WTC11 (cell line): ENCODE measurements around the gene ROBO1. TPM values are rescaled to one million over a fixed set of nuclear protein-coding genes. Genes with fewer than 3 reads are reported as not detected.

Experiments used
- ATAC-seq: fragments of 200-7000 bp; cut with Tn5 transposase; 2 replicates; pipeline ENCODE4 v1.10.0; 2021; ENCODE audit warnings: mild to moderate bottlenecking, moderate library complexity
- CTCF ChIA-PET: fragments of 300-600 bp; sonication (Branson Sonifier 250); formaldehyde crosslinking; loops from one replicate; lab custom pipeline; 2021; ENCODE audit warnings: antibody characterized with exemption; lab: Charles Lee
- POLR2A ChIA-PET: fragments of 350-600 bp; sonication (Branson Sonifier 250); formaldehyde crosslinking; loops from one replicate; lab custom pipeline; 2021; ENCODE audit warnings: antibody characterized with exemption; lab: Charles Lee
- DNase-seq: peaks from one replicate; pipeline ENCODE4 v3.0.0; 2021; ENCODE audit warnings: low spot score
- H3K27ac Mint-ChIP-seq: 2 replicates; pipeline ENCODE4 v1.8.0; 2021; ENCODE audit warnings: mixed read lengths
- H3K27me3 Mint-ChIP-seq: 2 replicates; pipeline ENCODE4 v1.8.0; 2021; ENCODE audit warnings: low read depth, mild to moderate bottlenecking, moderate library complexity, mixed read lengths
- H3K36me3 Mint-ChIP-seq: 2 replicates; pipeline ENCODE4 v1.8.0; 2021; ENCODE audit warnings: mixed read lengths
- H3K4me1 Mint-ChIP-seq: 2 replicates; pipeline ENCODE4 v1.8.0; 2022; ENCODE audit warnings: mixed read lengths
- H3K4me3 Mint-ChIP-seq: 2 replicates; pipeline ENCODE4 v1.8.0; 2021; ENCODE audit warnings: mild to moderate bottlenecking, moderate library complexity, mixed read lengths
- H3K9me3 Mint-ChIP-seq: 2 replicates; pipeline ENCODE4 v1.8.0; 2021; ENCODE audit warnings: mixed read lengths
- CREM ChIP-seq: sonication (generic); formaldehyde crosslinking; IDR thresholded peaks from 2 replicates; pipeline ENCODE4 v1.8.1; 2022; ENCODE audit warnings: mild to moderate bottlenecking, missing genetic modification reagents, moderate library complexity
- ELF4 ChIP-seq: sonication (generic); formaldehyde crosslinking; IDR thresholded peaks from 2 replicates; pipeline ENCODE4 v1.8.1; 2022; ENCODE audit warnings: low read depth, mild to moderate bottlenecking, moderate library complexity, missing genetic modification reagents
- ESRRA ChIP-seq: sonication (generic); formaldehyde crosslinking; IDR thresholded peaks from 2 replicates; pipeline ENCODE4 v1.8.1; 2022; ENCODE audit warnings: mild to moderate bottlenecking, missing genetic modification reagents, borderline replicate concordance
- GRHL2 ChIP-seq: fragments of 250-450 bp; sonication (Bioruptor Pico); IDR thresholded peaks from 2 replicates; pipeline ENCODE4 v1.8.0; 2022; ENCODE audit warnings: mild to moderate bottlenecking, moderate library complexity; ENCODE audit not compliant: insufficient replicate concordance, severe bottlenecking
- HMGA2 ChIP-seq: fragments of 250-450 bp; sonication (Bioruptor Pico); IDR thresholded peaks from 2 replicates; pipeline ENCODE4 v1.4.0; 2021; ENCODE audit warnings: mild to moderate bottlenecking, moderate library complexity
- MYBL2 ChIP-seq: sonication (generic); formaldehyde crosslinking; IDR thresholded peaks from 2 replicates; pipeline ENCODE4 v1.8.1; 2023; ENCODE audit warnings: mild to moderate bottlenecking, moderate library complexity, missing genetic modification reagents
- NFYB ChIP-seq: sonication (generic); formaldehyde crosslinking; conservative IDR thresholded peaks from 2 replicates; pipeline ENCODE4 v1.8.0; 2022; ENCODE audit warnings: low read depth, missing genetic modification reagents
- NR2C2 ChIP-seq: sonication (generic); formaldehyde crosslinking; IDR thresholded peaks from 2 replicates; pipeline ENCODE4 v1.8.0; 2022; ENCODE audit warnings: mild to moderate bottlenecking, missing genetic modification reagents
- NR3C1 ChIP-seq: sonication (generic); formaldehyde crosslinking; conservative IDR thresholded peaks from 2 replicates; pipeline ENCODE4 v1.8.1; 2023; ENCODE audit warnings: low read depth, mild to moderate bottlenecking, missing genetic modification reagents
- OVOL2 ChIP-seq: fragments of 250-450 bp; sonication (Bioruptor Pico); IDR thresholded peaks from 2 replicates; pipeline ENCODE4 v1.9.0; 2021; ENCODE audit warnings: mild to moderate bottlenecking, borderline replicate concordance
- PRRX2 ChIP-seq: fragments of 250-450 bp; sonication (Bioruptor Pico); IDR thresholded peaks from 2 replicates; pipeline ENCODE4 v1.8.0; 2021; ENCODE audit warnings: mild to moderate bottlenecking
- SMAD3 ChIP-seq: sonication (generic); formaldehyde crosslinking; IDR thresholded peaks from 2 replicates; pipeline ENCODE4 v1.8.0; 2022; ENCODE audit warnings: missing genetic modification reagents, mild to moderate bottlenecking, borderline replicate concordance
- SMAD4 ChIP-seq: sonication (generic); formaldehyde crosslinking; IDR thresholded peaks from 2 replicates; pipeline ENCODE4 v1.8.0; 2022; ENCODE audit warnings: mild to moderate bottlenecking, missing genetic modification reagents
- TP53 ChIP-seq: sonication (generic); formaldehyde crosslinking; IDR thresholded peaks from 2 replicates; pipeline ENCODE4 v1.8.1; 2023; ENCODE audit warnings: mild to moderate bottlenecking, missing genetic modification reagents
- ZNF138 ChIP-seq: sonication (generic); formaldehyde crosslinking; conservative IDR thresholded peaks from 2 replicates; pipeline ENCODE4 v1.8.1; 2022; ENCODE audit warnings: mild to moderate bottlenecking, moderate library complexity, missing genetic modification reagents
- total RNA-seq: library from RNA; stranded (reverse); gene quantifications from 3 replicates; pipeline ENCODE4 v1.2.3, GENCODE V29; 2021
- TF ChIP-seq, protein P1 (sequence below): fragments of 200-600 bp; IDR thresholded peaks from 2 replicates; pipeline ENCODE4 v1.8.0; 2022; ENCODE audit warnings: antibody characterized with exemption
- TF ChIP-seq, protein P2 (sequence below): sonication (generic); formaldehyde crosslinking; IDR thresholded peaks from 2 replicates; pipeline ENCODE4 v1.8.0; 2022; ENCODE audit warnings: mild to moderate bottlenecking, missing genetic modification reagents
- TF ChIP-seq, protein P3 (sequence below): sonication (generic); formaldehyde crosslinking; IDR thresholded peaks from 2 replicates; pipeline ENCODE4 v1.8.1; 2022; ENCODE audit warnings: low read depth, mild to moderate bottlenecking, moderate library complexity, missing genetic modification reagents, borderline replicate concordance
- TF ChIP-seq, protein P4 (sequence below): sonication (generic); formaldehyde crosslinking; IDR thresholded peaks from 2 replicates; pipeline ENCODE4 v1.8.1; 2023; ENCODE audit warnings: mild to moderate bottlenecking, missing genetic modification reagents, moderate library complexity
- TF ChIP-seq, protein P5 (sequence below): sonication (generic); formaldehyde crosslinking; IDR thresholded peaks from 2 replicates; pipeline ENCODE4 v1.8.1; 2023; ENCODE audit warnings: mild to moderate bottlenecking, missing genetic modification reagents
- TF ChIP-seq, protein P6 (sequence below): sonication (generic); formaldehyde crosslinking; IDR thresholded peaks from 2 replicates; pipeline ENCODE4 v1.8.1; 2023; ENCODE audit warnings: mild to moderate bottlenecking, moderate library complexity, missing genetic modification reagents

The ROBO1 gene
- total RNA-seq, 1 experiment from 2014 or later, result 90.9 TPM

DNA sequence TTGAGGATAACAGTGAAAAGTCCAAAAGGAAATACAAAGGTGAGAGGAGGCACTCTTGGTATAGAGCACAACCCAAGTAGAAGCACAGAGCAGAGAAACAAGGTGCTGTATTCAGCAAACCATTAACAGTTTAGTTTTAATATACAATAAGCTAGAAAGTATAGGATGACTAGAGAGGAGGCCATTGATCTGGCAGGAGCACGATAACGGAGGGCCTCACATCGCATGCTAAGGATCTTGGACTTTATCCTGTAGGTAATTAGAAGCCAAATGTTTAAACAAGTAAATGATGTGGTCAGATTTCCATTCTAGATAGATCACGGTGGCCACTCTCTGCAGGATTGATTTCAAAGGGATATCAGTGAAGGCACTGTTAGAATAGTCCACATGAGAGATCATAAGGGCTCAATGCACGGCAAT lies 935.0 kb downstream of the ROBO1 start:
- Mint-ChIP-seq H3K36me3 (0 out of 2 replicates have a peak, but pooled peaks cover 3% of the 10 kb centered on the region), H3K27ac (no peak overlapping the region), H3K4me1 (no peaks in the 10 kb centered on the region), H3K27me3 (no peaks in the 10 kb centered on the region), H3K4me3 (no peak overlapping the region), H3K9me3 (peaks cover 5% of the 10 kb centered on the region)
- TF ChIP-seq, protein P1, sequence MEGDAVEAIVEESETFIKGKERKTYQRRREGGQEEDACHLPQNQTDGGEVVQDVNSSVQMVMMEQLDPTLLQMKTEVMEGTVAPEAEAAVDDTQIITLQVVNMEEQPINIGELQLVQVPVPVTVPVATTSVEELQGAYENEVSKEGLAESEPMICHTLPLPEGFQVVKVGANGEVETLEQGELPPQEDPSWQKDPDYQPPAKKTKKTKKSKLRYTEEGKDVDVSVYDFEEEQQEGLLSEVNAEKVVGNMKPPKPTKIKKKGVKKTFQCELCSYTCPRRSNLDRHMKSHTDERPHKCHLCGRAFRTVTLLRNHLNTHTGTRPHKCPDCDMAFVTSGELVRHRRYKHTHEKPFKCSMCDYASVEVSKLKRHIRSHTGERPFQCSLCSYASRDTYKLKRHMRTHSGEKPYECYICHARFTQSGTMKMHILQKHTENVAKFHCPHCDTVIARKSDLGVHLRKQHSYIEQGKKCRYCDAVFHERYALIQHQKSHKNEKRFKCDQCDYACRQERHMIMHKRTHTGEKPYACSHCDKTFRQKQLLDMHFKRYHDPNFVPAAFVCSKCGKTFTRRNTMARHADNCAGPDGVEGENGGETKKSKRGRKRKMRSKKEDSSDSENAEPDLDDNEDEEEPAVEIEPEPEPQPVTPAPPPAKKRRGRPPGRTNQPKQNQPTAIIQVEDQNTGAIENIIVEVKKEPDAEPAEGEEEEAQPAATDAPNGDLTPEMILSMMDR, result no peak
- no peak for TF ChIP-seq CREM (CRISPR knock-in tag)
- TF ChIP-seq, protein P2, sequence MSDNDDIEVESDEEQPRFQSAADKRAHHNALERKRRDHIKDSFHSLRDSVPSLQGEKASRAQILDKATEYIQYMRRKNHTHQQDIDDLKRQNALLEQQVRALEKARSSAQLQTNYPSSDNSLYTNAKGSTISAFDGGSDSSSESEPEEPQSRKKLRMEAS (CRISPR knock-in tag), result no peak
- TF ChIP-seq PRRX2 (CRISPR knock-in tag), result no peak
- TF ChIP-seq OVOL2, result no peak
- TF ChIP-seq, protein P3, sequence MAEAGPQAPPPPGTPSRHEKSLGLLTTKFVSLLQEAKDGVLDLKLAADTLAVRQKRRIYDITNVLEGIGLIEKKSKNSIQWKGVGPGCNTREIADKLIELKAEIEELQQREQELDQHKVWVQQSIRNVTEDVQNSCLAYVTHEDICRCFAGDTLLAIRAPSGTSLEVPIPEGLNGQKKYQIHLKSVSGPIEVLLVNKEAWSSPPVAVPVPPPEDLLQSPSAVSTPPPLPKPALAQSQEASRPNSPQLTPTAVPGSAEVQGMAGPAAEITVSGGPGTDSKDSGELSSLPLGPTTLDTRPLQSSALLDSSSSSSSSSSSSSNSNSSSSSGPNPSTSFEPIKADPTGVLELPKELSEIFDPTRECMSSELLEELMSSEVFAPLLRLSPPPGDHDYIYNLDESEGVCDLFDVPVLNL, result no peak
- TF ChIP-seq ELF4, result no peak
- TF ChIP-seq, protein P4, sequence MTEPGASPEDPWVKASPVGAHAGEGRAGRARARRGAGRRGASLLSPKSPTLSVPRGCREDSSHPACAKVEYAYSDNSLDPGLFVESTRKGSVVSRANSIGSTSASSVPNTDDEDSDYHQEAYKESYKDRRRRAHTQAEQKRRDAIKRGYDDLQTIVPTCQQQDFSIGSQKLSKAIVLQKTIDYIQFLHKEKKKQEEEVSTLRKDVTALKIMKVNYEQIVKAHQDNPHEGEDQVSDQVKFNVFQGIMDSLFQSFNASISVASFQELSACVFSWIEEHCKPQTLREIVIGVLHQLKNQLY (CRISPR knock-in tag), result no peak
- no peak for TF ChIP-seq GRHL2 (CRISPR knock-in tag)
- TF ChIP-seq, protein P5, sequence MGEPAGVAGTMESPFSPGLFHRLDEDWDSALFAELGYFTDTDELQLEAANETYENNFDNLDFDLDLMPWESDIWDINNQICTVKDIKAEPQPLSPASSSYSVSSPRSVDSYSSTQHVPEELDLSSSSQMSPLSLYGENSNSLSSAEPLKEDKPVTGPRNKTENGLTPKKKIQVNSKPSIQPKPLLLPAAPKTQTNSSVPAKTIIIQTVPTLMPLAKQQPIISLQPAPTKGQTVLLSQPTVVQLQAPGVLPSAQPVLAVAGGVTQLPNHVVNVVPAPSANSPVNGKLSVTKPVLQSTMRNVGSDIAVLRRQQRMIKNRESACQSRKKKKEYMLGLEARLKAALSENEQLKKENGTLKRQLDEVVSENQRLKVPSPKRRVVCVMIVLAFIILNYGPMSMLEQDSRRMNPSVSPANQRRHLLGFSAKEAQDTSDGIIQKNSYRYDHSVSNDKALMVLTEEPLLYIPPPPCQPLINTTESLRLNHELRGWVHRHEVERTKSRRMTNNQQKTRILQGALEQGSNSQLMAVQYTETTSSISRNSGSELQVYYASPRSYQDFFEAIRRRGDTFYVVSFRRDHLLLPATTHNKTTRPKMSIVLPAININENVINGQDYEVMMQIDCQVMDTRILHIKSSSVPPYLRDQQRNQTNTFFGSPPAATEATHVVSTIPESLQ (CRISPR knock-in tag), result no peak
- TF ChIP-seq HMGA2 (CRISPR knock-in tag), result no peak
- no peak for TF ChIP-seq NFYB (CRISPR knock-in tag)
- DNase-seq (no peak), ATAC-seq (no peak)
- ChIA-PET CTCF (no interaction called here), POLR2A (no interaction called here)

DNA sequence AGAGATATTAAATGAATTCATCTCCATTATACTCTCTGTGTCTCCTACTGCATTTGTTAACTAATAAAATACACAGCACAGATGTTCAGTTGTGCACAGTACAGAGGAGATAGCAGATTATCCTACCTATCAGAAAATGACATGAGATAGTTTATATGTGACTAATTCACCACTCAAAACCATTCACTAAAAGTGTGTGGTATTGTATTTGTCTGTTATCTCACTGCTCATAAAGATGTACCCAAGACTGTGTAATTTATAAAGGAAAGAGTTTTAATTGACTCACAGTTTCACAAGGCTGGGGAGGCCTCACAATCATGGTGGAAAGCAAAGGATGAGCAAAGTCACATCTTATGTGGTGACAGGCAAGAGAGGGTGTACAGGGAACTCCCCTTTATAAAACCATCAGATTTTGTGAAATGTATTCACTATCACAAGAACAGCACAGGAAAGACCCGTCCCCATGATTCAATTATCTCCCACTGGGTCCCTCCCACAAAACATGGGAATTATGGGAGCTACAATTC lies 936.3 kb downstream of the ROBO1 start:
- ChIA-PET CTCF (no interaction called here), POLR2A (no interaction called here)
- Mint-ChIP-seq H3K36me3 (0 out of 2 replicates have a peak, but pooled peaks cover 3% of the 10 kb centered on the region), H3K27me3 (no peaks in the 10 kb centered on the region), H3K9me3 (peaks cover 5% of the 10 kb centered on the region), H3K4me1 (no peaks in the 10 kb centered on the region), H3K27ac (no peak overlapping the region), H3K4me3 (no peak overlapping the region)
- DNase-seq, result no peak
- no peak for ATAC-seq
- no peak for TF ChIP-seq SMAD3

DNA sequence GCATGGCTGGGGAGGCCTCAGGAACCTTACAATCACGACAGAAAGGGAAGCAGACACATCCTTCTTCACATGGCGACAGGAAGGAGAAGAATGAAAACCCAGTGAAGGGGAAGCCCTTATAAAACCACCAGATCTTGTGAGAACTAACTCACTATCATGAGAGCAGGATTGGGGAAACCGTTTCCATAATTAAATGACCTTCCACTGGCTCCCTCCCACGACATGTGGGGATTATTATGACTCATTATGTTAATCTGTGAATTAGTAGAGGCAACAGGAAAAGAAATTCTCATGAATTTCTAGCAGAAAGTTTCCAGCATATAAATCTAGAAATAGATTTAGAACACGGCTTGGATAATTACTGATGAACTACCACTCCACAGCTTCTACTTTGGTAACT lies 937.3 kb downstream of the ROBO1 start:
- Mint-ChIP-seq H3K27me3 (no peaks in the 10 kb centered on the region), H3K4me3 (no peak overlapping the region), H3K9me3 (peaks cover 5% of the 10 kb centered on the region), H3K27ac (no peak overlapping the region), H3K4me1 (no peaks in the 10 kb centered on the region), H3K36me3 (0 out of 2 replicates have a peak, but pooled peaks cover 3% of the 10 kb centered on the region)
- POLR2A ChIA-PET, result no interaction called here
- TF ChIP-seq, protein P6, sequence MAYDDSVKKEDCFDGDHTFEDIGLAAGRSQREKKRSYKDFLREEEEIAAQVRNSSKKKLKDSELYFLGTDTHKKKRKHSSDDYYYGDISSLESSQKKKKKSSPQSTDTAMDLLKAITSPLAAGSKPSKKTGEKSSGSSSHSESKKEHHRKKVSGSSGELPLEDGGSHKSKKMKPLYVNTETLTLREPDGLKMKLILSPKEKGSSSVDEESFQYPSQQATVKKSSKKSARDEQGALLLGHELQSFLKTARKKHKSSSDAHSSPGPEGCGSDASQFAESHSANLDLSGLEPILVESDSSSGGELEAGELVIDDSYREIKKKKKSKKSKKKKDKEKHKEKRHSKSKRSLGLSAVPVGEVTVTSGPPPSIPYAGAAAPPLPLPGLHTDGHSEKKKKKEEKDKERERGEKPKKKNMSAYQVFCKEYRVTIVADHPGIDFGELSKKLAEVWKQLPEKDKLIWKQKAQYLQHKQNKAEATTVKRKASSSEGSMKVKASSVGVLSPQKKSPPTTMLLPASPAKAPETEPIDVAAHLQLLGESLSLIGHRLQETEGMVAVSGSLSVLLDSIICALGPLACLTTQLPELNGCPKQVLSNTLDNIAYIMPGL (CRISPR knock-in tag), result no peak
- TF ChIP-seq NR3C1 (CRISPR knock-in tag) (no peak), MYBL2 (CRISPR knock-in tag) (no peak), ESRRA (CRISPR knock-in tag) (no peak), NR2C2 (CRISPR knock-in tag) (no peak), SMAD4 (CRISPR knock-in tag) (no peak), ZNF138 (CRISPR knock-in tag) (no peak), TP53 (CRISPR knock-in tag) (no peak)
- no peak for ATAC-seq
- DNase-seq, result no peak
- CTCF ChIA-PET, result no interaction called here
